WTC11 (cell line): ENCODE measurements around the gene ACO2. TPM values are rescaled to one million over a fixed set of nuclear protein-coding genes. Genes with fewer than 3 reads are reported as not detected.

Experiments
- ATAC-seq: fragments of 200-7000 bp; cut with Tn5 transposase; 2 replicates; pipeline ENCODE4 v1.10.0; 2021; ENCODE audit warnings: mild to moderate bottlenecking, moderate library complexity
- CTCF ChIA-PET: fragments of 300-600 bp; sonication (Branson Sonifier 250); formaldehyde crosslinking; loops from one replicate; lab custom pipeline; 2021; ENCODE audit warnings: antibody characterized with exemption; lab: Charles Lee
- POLR2A ChIA-PET: fragments of 350-600 bp; sonication (Branson Sonifier 250); formaldehyde crosslinking; loops from one replicate; lab custom pipeline; 2021; ENCODE audit warnings: antibody characterized with exemption; lab: Charles Lee
- DNase-seq: peaks from one replicate; pipeline ENCODE4 v3.0.0; 2021; ENCODE audit warnings: low spot score
- H3K27ac Mint-ChIP-seq: 2 replicates; pipeline ENCODE4 v1.8.0; 2021; ENCODE audit warnings: mixed read lengths
- H3K27me3 Mint-ChIP-seq: 2 replicates; pipeline ENCODE4 v1.8.0; 2021; ENCODE audit warnings: low read depth, mild to moderate bottlenecking, moderate library complexity, mixed read lengths
- H3K36me3 Mint-ChIP-seq: 2 replicates; pipeline ENCODE4 v1.8.0; 2021; ENCODE audit warnings: mixed read lengths
- H3K4me1 Mint-ChIP-seq: 2 replicates; pipeline ENCODE4 v1.8.0; 2022; ENCODE audit warnings: mixed read lengths
- H3K4me3 Mint-ChIP-seq: 2 replicates; pipeline ENCODE4 v1.8.0; 2021; ENCODE audit warnings: mild to moderate bottlenecking, moderate library complexity, mixed read lengths
- H3K9me3 Mint-ChIP-seq: 2 replicates; pipeline ENCODE4 v1.8.0; 2021; ENCODE audit warnings: mixed read lengths
- GTF2I ChIP-seq: fragments of 250-450 bp; sonication (Bioruptor Pico); conservative IDR thresholded peaks from 2 replicates; pipeline ENCODE4 v1.4.0; 2021; ENCODE audit warnings: mild to moderate bottlenecking
- KAT7 ChIP-seq: sonication (generic); formaldehyde crosslinking; IDR thresholded peaks from 2 replicates; pipeline ENCODE4 v1.8.1; 2023; ENCODE audit warnings: missing genetic modification reagents, mild to moderate bottlenecking, borderline replicate concordance
- NFYB ChIP-seq: sonication (generic); formaldehyde crosslinking; conservative IDR thresholded peaks from 2 replicates; pipeline ENCODE4 v1.8.0; 2022; ENCODE audit warnings: low read depth, missing genetic modification reagents
- PRRX2 ChIP-seq: fragments of 250-450 bp; sonication (Bioruptor Pico); IDR thresholded peaks from 2 replicates; pipeline ENCODE4 v1.8.0; 2021; ENCODE audit warnings: mild to moderate bottlenecking
- SMAD3 ChIP-seq: sonication (generic); formaldehyde crosslinking; IDR thresholded peaks from 2 replicates; pipeline ENCODE4 v1.8.0; 2022; ENCODE audit warnings: missing genetic modification reagents, mild to moderate bottlenecking, borderline replicate concordance
- TEAD1 ChIP-seq: sonication (generic); formaldehyde crosslinking; IDR thresholded peaks from 2 replicates; pipeline ENCODE4 v1.8.0; 2022; ENCODE audit warnings: mild to moderate bottlenecking, missing genetic modification reagents
- total RNA-seq: library from RNA; stranded (reverse); gene quantifications from 3 replicates; pipeline ENCODE4 v1.2.3, GENCODE V29; 2021
- TF ChIP-seq, protein P1 (sequence below): sonication (generic); formaldehyde crosslinking; IDR thresholded peaks from 2 replicates; pipeline ENCODE4 v1.8.1; 2023; ENCODE audit warnings: mild to moderate bottlenecking, missing genetic modification reagents, moderate library complexity
- TF ChIP-seq, protein P2 (sequence below): sonication (generic); formaldehyde crosslinking; IDR thresholded peaks from 2 replicates; pipeline ENCODE4 v1.8.0; 2023; ENCODE audit warnings: mild to moderate bottlenecking, missing genetic modification reagents
- TF ChIP-seq, protein P3 (sequence below): sonication (generic); formaldehyde crosslinking; IDR thresholded peaks from 2 replicates; pipeline ENCODE4 v1.8.1; 2022; ENCODE audit warnings: mild to moderate bottlenecking, moderate library complexity, missing genetic modification reagents
- TF ChIP-seq, protein P4 (sequence below): sonication (generic); formaldehyde crosslinking; IDR thresholded peaks from 2 replicates; pipeline ENCODE4 v1.8.0; 2022; ENCODE audit warnings: missing genetic modification reagents
- TF ChIP-seq, protein P5 (sequence below): sonication (generic); formaldehyde crosslinking; IDR thresholded peaks from 2 replicates; pipeline ENCODE4 v1.8.1; 2023; ENCODE audit warnings: mild to moderate bottlenecking, missing genetic modification reagents, moderate library complexity
- TF ChIP-seq, protein P6 (sequence below): sonication (generic); formaldehyde crosslinking; IDR thresholded peaks from 2 replicates; pipeline ENCODE4 v1.8.1; 2022; ENCODE audit warnings: missing genetic modification reagents, borderline replicate concordance

ACO2 gene
- total RNA-seq, 1 experiment from 2014 or later: 104 TPM

DNA sequence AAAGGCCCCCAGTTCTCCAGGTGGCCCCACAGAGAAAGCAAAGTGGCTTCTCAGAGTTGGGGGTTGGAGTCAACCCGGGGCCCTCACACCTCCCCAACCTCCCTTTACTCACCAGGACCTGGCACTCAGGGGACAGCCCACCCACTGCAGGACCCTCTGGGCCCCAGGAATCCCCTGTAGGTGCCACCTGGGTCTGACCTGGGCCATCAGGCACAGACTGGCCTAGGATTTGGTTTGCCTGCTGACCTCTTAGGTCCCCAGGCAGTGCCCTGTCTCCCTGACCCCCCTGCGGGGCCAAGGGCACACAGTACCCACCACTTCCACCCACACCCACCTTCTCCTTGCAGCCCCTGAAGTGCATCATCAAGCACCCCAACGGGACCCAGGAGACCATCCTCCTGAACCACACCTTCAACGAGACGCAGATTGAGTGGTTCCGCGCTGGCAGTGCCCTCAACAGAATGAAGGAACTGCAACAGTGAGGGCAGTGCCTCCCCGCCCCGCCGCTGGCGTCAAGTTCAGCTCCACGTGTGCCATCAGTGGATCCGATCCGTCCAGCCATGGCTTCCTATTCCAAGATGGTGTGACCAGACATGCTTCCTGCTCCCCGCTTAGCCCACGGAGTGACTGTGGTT, 59.3 kb downstream of the ACO2 start (continued):
- TF ChIP-seq, protein P1, sequence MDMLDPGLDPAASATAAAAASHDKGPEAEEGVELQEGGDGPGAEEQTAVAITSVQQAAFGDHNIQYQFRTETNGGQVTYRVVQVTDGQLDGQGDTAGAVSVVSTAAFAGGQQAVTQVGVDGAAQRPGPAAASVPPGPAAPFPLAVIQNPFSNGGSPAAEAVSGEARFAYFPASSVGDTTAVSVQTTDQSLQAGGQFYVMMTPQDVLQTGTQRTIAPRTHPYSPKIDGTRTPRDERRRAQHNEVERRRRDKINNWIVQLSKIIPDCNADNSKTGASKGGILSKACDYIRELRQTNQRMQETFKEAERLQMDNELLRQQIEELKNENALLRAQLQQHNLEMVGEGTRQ (CRISPR knock-in tag): no peak

DNA sequence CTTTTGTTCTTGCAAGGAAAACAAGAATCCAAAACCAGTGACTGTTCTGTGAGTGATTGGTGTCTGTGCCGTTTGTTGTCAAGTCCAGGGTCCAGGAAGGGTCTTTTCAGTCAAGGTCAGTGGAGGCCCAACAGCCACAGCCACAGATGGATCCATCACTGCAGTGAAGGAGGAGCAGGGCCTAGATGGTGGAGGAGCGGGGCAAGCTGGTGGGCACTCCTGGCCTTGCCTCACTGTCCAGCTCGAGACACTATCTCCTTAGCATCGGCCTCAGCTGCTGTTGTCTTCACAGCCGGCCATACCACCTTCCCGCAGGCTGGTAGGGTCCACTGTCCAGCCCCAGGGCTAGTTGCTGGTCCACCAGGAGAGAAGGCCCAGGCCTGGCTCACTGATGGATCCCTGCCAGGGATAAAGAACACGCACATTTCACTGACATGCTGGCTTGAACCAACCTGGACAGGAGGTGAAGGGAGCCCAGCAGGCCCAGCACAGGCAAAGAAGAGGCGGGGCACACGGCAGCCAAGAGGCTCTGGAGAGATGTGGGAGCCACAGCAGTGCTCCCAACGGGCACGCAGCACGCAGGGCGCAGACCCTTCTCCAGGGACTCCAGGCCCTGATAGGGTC, 60.1 kb downstream of the ACO2 start:
- POLR2A ChIA-PET: no interaction called here

DNA sequence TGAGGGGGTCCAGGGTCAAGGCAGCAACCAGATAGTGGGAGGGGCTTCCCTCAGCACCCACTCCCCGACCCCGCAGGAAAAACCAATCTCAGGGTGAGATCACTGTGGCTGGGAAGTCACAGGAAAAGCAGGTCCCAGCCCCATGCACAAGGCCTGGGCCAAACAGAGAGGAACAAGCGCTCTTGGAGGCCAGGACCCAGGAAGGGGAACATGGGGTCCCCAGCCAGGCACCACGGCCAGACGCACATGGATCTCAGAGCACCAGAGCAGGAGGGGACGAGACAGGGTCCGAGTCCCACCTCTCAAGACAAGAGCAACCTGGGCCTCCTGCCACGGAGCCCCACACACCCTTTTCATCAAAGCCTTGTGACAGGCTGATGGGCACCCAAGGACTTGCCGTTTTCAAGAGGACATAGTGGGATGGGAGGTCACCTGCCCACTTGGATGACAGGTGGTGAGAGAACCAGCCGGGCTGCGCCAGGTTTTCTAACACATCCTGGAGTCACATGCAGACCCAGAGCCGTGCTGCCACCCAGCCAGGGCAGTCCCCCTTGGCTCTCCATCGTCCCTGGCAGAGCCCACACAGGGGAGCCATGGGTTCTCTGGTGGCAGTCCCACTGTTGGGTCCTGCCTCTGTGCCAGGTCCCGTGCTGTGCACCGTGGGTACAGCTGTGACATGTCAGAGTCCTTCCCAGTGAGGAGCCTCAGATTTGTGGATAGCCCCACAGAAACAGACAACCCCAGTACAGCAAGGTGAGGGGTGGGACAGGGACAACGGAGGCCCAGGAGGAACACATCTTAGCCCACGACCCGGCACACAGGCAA, 62.2 kb downstream of the ACO2 start:
- POLR2A ChIA-PET: interaction anchor here (0.5 kb wide), 1 partner anchor 132 kb away, joined by 6 read pairs; no protein-coding TSS in a partner anchor
- CTCF ChIA-PET: no interaction called here
- DNase-seq: no peak
- H3K4me3 Mint-ChIP-seq: no peak overlapping the region
- no peak for ATAC-seq
- no peaks in the 10 kb centered on the region for H3K9me3 Mint-ChIP-seq
- H3K4me1 Mint-ChIP-seq: peaks cover 4% of the 10 kb centered on the region
- H3K27ac Mint-ChIP-seq: peak overlapping the region; percentile 68; the same call in 1 of the 2 replicates
- H3K27me3 Mint-ChIP-seq: no peaks in the 10 kb centered on the region
- H3K36me3 Mint-ChIP-seq: peaks cover 28% of the 10 kb centered on the region
- 0 out of 2 replicates have a peak, but pooled peaks have one; percentile 49 for TF ChIP-seq KAT7
- TF ChIP-seq, protein P2, sequence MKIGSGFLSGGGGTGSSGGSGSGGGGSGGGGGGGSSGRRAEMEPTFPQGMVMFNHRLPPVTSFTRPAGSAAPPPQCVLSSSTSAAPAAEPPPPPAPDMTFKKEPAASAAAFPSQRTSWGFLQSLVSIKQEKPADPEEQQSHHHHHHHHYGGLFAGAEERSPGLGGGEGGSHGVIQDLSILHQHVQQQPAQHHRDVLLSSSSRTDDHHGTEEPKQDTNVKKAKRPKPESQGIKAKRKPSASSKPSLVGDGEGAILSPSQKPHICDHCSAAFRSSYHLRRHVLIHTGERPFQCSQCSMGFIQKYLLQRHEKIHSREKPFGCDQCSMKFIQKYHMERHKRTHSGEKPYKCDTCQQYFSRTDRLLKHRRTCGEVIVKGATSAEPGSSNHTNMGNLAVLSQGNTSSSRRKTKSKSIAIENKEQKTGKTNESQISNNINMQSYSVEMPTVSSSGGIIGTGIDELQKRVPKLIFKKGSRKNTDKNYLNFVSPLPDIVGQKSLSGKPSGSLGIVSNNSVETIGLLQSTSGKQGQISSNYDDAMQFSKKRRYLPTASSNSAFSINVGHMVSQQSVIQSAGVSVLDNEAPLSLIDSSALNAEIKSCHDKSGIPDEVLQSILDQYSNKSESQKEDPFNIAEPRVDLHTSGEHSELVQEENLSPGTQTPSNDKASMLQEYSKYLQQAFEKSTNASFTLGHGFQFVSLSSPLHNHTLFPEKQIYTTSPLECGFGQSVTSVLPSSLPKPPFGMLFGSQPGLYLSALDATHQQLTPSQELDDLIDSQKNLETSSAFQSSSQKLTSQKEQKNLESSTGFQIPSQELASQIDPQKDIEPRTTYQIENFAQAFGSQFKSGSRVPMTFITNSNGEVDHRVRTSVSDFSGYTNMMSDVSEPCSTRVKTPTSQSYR (CRISPR knock-in tag): no peak

More for the DNA sequence above, 60.1 kb downstream of the ACO2 start:
- Mint-ChIP-seq H3K4me1 (peaks cover 4% of the 10 kb centered on the region), H3K9me3 (no peaks in the 10 kb centered on the region), H3K36me3 (peaks cover 27% of the 10 kb centered on the region), H3K27me3 (no peaks in the 10 kb centered on the region), H3K27ac (peak overlapping the region; percentile 27), H3K4me3 (no peak overlapping the region)
- DNase-seq (no peak), ATAC-seq (no peak)
- CTCF ChIA-PET: interaction anchor here (0.7 to 2.8 kb wide), 2 partner anchors 68 to 125 kb away, joined by 4 to 21 read pairs; no protein-coding TSS in a partner anchor
- TF ChIP-seq, protein P3, sequence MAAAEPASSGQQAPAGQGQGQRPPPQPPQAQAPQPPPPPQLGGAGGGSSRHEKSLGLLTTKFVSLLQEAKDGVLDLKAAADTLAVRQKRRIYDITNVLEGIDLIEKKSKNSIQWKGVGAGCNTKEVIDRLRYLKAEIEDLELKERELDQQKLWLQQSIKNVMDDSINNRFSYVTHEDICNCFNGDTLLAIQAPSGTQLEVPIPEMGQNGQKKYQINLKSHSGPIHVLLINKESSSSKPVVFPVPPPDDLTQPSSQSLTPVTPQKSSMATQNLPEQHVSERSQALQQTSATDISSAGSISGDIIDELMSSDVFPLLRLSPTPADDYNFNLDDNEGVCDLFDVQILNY (CRISPR knock-in tag): no peak
- TF ChIP-seq SMAD3: no peak
- TF ChIP-seq NFYB: no peak
- TF ChIP-seq, protein P4, sequence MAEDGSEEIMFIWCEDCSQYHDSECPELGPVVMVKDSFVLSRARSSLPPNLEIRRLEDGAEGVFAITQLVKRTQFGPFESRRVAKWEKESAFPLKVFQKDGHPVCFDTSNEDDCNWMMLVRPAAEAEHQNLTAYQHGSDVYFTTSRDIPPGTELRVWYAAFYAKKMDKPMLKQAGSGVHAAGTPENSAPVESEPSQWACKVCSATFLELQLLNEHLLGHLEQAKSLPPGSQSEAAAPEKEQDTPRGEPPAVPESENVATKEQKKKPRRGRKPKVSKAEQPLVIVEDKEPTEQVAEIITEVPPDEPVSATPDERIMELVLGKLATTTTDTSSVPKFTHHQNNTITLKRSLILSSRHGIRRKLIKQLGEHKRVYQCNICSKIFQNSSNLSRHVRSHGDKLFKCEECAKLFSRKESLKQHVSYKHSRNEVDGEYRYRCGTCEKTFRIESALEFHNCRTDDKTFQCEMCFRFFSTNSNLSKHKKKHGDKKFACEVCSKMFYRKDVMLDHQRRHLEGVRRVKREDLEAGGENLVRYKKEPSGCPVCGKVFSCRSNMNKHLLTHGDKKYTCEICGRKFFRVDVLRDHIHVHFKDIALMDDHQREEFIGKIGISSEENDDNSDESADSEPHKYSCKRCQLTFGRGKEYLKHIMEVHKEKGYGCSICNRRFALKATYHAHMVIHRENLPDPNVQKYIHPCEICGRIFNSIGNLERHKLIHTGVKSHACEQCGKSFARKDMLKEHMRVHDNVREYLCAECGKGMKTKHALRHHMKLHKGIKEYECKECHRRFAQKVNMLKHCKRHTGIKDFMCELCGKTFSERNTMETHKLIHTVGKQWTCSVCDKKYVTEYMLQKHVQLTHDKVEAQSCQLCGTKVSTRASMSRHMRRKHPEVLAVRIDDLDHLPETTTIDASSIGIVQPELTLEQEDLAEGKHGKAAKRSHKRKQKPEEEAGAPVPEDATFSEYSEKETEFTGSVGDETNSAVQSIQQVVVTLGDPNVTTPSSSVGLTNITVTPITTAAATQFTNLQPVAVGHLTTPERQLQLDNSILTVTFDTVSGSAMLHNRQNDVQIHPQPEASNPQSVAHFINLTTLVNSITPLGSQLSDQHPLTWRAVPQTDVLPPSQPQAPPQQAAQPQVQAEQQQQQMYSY (CRISPR knock-in tag): no peak
- TF ChIP-seq TEAD1 (CRISPR knock-in tag): no peak
- no peak for TF ChIP-seq PRRX2
- TF ChIP-seq, protein P5, sequence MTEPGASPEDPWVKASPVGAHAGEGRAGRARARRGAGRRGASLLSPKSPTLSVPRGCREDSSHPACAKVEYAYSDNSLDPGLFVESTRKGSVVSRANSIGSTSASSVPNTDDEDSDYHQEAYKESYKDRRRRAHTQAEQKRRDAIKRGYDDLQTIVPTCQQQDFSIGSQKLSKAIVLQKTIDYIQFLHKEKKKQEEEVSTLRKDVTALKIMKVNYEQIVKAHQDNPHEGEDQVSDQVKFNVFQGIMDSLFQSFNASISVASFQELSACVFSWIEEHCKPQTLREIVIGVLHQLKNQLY (CRISPR knock-in tag): no peak
- TF ChIP-seq GTF2I (CRISPR knock-in tag): no peak
- TF ChIP-seq, protein P6, sequence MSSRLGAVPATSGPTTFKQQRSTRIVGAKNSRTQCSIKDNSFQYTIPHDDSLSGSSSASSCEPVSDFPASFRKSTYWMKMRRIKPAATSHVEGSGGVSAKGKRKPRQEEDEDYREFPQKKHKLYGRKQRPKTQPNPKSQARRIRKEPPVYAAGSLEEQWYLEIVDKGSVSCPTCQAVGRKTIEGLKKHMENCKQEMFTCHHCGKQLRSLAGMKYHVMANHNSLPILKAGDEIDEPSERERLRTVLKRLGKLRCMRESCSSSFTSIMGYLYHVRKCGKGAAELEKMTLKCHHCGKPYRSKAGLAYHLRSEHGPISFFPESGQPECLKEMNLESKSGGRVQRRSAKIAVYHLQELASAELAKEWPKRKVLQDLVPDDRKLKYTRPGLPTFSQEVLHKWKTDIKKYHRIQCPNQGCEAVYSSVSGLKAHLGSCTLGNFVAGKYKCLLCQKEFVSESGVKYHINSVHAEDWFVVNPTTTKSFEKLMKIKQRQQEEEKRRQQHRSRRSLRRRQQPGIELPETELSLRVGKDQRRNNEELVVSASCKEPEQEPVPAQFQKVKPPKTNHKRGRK: no peak
